ENCODE measurements around the gene N4BP2L2. TPM values are rescaled to one million over a fixed set of nuclear protein-coding genes. Genes with fewer than 3 reads are reported as not detected.

The N4BP2L2 gene
- total RNA-seq, 1 experiment from 2014 or later: 61.4 TPM

- no peak overlapping the region for H3K18ac ChIP-seq (ENCODE audit: insufficient read length, low read depth, low read length)
- DNase-seq: no peak
- Mint-ChIP-seq H3K4me1 (peaks cover 0 to 2% of the 10 kb centered on the region in 2 experiments; a peak in 1 of 4 replicates), H3K27ac (no peak overlapping the region), H3K36me3 (ENCODE audit: insufficient read depth in 1 of 3, low read depth in 3 of 3) (no peaks in the 10 kb centered on the region; a peak in 1 of 7 replicates), H3K9me3 (no peaks in the 10 kb centered on the region; a peak in 1 of 5 replicates), H3K4me3 (no peak overlapping the region), H3K27me3 (ENCODE audit: low read depth) (no peaks in the 10 kb centered on the region)
- H3K27me3 ChIP-seq (ENCODE audit: insufficient read depth, low read length): no peaks in the 10 kb centered on the region
- no peak overlapping the region for H2AK5ac ChIP-seq (ENCODE audit: insufficient read length, low read length)
- H4K8ac ChIP-seq (replicated peaks; ENCODE audit: insufficient read length, low read depth, low read length): no peak overlapping the region
- no CpG with 5 or more reads among the region's 1 CpG for WGBS (ENCODE audit: extremely low coverage, insufficient read length, low lambda C conversion rate)
- no peak overlapping the region for H3K56ac ChIP-seq (ENCODE audit: insufficient read length, low read depth, low read length)
- H3K14ac ChIP-seq (ENCODE audit: insufficient read depth, low read length): no peak overlapping the region
- no peak overlapping the region for H2BK20ac ChIP-seq (ENCODE audit: low read depth, low read length, poor library complexity, severe bottlenecking)
- H3K9ac ChIP-seq (ENCODE audit: extremely low read depth, insufficient read length, low read length): no peak overlapping the region
- H3K9me3 ChIP-seq (ENCODE audit: control insufficient read depth, low read depth, low read length): no peaks in the 10 kb centered on the region
- no peak overlapping the region for H2BK120ac ChIP-seq (ENCODE audit: low read depth, low read length, poor library complexity, severe bottlenecking)
- no peak overlapping the region for H2BK15ac ChIP-seq (ENCODE audit: low read depth, low read length)
- TF ChIP-seq CTCF (conservative IDR thresholded peaks at IDR 0.05): no peak
- H2AFZ ChIP-seq (ENCODE audit: low read length): no peak overlapping the region
- no peak overlapping the region for H3K4ac ChIP-seq (ENCODE audit: low read depth, low read length)
- no peaks in the 10 kb centered on the region for H3K79me2 ChIP-seq (ENCODE audit: insufficient read depth, low read length)
- no peaks in the 10 kb centered on the region for H3K23me2 ChIP-seq (ENCODE audit: insufficient read length, low read depth, low read length, poor library complexity, severe bottlenecking)
- H4K20me1 ChIP-seq (ENCODE audit: control insufficient read depth, insufficient read depth, insufficient read length): no peaks in the 10 kb centered on the region
- no peak overlapping the region for H3T11ph ChIP-seq (ENCODE audit: low read length)
- no peaks in the 10 kb centered on the region for H3K4me1 ChIP-seq (ENCODE audit: insufficient read depth, low read length)
- H3K4me2 ChIP-seq (ENCODE audit: insufficient read depth, insufficient read length, low read length): no peak overlapping the region
- H3K23ac ChIP-seq (ENCODE audit: insufficient read length, low read depth, low read length): no peak overlapping the region
- no peak overlapping the region for H2BK5ac ChIP-seq (ENCODE audit: insufficient read length, low read length)
- H3K79me1 ChIP-seq (ENCODE audit: insufficient read depth, low read depth, low read length, poor library complexity, severe bottlenecking): no peaks in the 10 kb centered on the region
- H2BK12ac ChIP-seq (ENCODE audit: insufficient read length, low read depth, low read length): no peak overlapping the region
- no peak overlapping the region for H4K5ac ChIP-seq (ENCODE audit: insufficient read length, low read depth, low read length)
- no peak overlapping the region for H3K27ac ChIP-seq (ENCODE audit: insufficient read length, low read depth, low read length)
- no peak overlapping the region for H4K91ac ChIP-seq (ENCODE audit: insufficient read length, low read depth, low read length)
Measured at GRCh38 chr13:32491028-32491427, 47.6 kb downstream of the N4BP2L2 start.
